ENCODE measurements around the gene CMIP.

Gene CMIP

DNA sequence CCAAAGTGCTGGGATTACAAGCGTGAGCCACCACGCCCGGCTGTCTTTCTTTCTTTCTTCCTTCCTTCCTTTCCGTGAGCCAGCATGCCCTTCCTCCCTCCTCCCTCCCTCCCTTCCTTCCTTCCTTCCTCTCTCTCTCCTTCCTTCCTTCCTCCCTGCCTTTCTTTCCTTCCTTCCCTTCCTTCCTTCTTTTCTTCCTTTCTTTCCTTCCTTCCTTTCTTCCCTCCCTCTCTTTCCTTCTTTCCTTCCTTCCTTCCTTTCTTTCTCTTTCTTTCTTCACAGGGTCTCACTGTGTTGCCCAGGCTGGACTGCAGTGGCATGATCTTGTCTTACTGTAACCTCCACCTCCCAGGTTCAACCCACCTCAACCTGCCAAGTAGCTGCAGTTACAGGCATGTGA, 283.8 kb downstream of the CMIP start:
- TF ChIP-seq TCF12 (IDR thresholded peaks at IDR 0.05; ENCODE audit: low read depth) (no peak), EP300 (IDR thresholded peaks at IDR 0.05; ENCODE audit: borderline replicate concordance) (no peak), EGR1 (IDR thresholded peaks at IDR 0.05) (no peak), YY1 (IDR thresholded peaks at IDR 0.05; ENCODE audit: low read depth) (no peak), CEBPB (IDR thresholded peaks at IDR 0.05) (no peak), NFIC (IDR thresholded peaks at IDR 0.05) (no peak), CREB1 (IDR thresholded peaks at IDR 0.05; ENCODE audit: low read depth) (no peak), TAF1 (IDR thresholded peaks at IDR 0.05; ENCODE audit: low read depth) (no peak), ZBTB7A (IDR thresholded peaks at IDR 0.05; ENCODE audit: low read depth) (no peak), FOXM1 (IDR thresholded peaks at IDR 0.05; ENCODE audit: borderline replicate concordance, low read depth) (no peak), RAD21 (IDR thresholded peaks at IDR 0.05; ENCODE audit: low read depth) (no peak)
- TF ChIP-seq, protein P1, sequence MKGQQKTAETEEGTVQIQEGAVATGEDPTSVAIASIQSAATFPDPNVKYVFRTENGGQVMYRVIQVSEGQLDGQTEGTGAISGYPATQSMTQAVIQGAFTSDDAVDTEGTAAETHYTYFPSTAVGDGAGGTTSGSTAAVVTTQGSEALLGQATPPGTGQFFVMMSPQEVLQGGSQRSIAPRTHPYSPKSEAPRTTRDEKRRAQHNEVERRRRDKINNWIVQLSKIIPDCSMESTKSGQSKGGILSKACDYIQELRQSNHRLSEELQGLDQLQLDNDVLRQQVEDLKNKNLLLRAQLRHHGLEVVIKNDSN (IDR thresholded peaks at IDR 0.05), result no peak
- TF ChIP-seq, protein P2, sequence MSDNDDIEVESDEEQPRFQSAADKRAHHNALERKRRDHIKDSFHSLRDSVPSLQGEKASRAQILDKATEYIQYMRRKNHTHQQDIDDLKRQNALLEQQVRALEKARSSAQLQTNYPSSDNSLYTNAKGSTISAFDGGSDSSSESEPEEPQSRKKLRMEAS (IDR thresholded peaks at IDR 0.05), result no peak

DNA sequence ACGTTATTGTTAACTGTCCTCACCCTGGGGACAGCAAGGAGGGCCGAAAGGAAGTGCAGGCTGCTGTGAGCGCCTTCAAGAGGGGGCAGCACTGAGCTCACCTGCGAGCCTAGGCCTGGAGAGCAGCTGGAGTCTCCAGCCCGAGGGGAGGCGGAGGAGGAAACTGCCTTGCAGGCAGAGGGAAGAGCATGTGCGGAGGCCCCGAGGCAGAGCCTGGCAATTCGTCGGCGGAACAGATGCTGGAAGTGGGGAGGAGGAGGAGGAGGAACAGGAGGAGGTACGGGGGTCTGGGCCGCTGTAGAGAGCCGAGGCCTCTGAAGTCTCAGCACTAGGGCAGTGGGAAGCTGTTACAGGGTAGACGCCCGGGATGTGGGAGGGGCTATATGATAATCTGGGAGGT, 284.8 kb downstream of the CMIP start:
- TF ChIP-seq FOXM1 (IDR thresholded peaks at IDR 0.05; ENCODE audit: borderline replicate concordance, low read depth), result no peak
- no peak for TF ChIP-seq EGR1 (IDR thresholded peaks at IDR 0.05)
- TF ChIP-seq ZBTB7A (IDR thresholded peaks at IDR 0.05; ENCODE audit: low read depth), result no peak
- TF ChIP-seq YY1 (IDR thresholded peaks at IDR 0.05; ENCODE audit: low read depth), result no peak
- no peak for TF ChIP-seq CREB1 (IDR thresholded peaks at IDR 0.05; ENCODE audit: low read depth)
- TF ChIP-seq CEBPB (IDR thresholded peaks at IDR 0.05), result no peak
- TF ChIP-seq NFIC (IDR thresholded peaks at IDR 0.05), result no peak

DNA sequence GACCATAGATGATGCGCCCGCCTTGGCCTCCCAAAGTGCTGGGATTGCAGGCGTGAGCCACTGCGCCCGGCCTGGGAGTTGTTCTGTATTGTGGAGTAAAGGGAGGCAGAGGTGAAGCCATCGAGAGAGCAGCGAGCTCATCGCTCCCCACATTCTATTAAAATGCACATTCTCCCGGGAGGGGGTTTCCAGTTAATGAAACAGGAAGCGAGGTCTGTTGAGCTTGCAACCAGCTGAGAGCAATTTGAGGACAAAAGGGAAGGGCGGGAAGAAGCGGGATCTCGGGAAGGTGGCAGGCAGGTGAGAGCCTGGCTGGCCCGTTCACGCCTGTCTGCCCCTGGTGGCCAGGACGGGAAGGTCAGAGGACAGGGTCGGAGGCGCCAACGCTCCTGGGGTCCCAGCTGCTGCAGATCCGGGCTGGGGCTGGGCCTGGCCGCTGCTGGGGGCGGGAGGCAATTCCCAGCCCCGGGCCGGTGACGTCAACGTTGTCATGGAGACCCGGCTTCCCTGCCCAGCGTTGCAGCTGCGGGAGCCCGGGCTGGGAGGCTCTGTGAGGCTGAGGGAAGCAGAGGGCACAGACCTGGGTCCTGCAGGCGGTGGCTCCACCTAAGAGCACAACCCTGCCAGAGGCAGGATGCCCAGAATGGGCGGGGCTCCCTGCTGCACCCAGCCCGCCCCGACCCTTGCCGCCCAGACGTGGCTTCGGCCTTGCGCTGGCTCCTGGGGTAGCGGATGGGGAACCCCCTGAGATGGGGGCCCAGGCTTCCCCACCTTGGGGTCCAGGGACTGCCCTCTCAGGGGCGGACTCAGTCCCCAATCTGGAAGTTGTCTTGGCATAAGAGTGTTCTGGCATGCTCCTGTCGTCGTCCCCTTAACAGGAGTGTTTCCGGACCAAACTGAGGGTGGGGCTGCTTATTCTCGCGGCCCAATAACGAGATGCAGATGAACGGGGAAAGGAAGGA, 285.8 kb downstream of the CMIP start:
- no peak for TF ChIP-seq CEBPB (IDR thresholded peaks at IDR 0.05)
- TF ChIP-seq, protein P2 (IDR thresholded peaks at IDR 0.05), result peak; percentile 95
- no peak for TF ChIP-seq EGR1 (IDR thresholded peaks at IDR 0.05)
- TF ChIP-seq TCF12 (IDR thresholded peaks at IDR 0.05; ENCODE audit: low read depth), result no peak; the same call in 1 of the 2 replicates
- no peak for TF ChIP-seq YY1 (IDR thresholded peaks at IDR 0.05; ENCODE audit: low read depth)
- TF ChIP-seq CREB1 (IDR thresholded peaks at IDR 0.05; ENCODE audit: low read depth), result 0 out of 2 replicates have a peak, but pooled peaks have one; percentile 36
- no peak; the same call in 1 of the 2 replicates for TF ChIP-seq EP300 (IDR thresholded peaks at IDR 0.05; ENCODE audit: borderline replicate concordance)
- TF ChIP-seq ZBTB7A (IDR thresholded peaks at IDR 0.05; ENCODE audit: low read depth), result peak; percentile 83; the same call in 1 of the 2 replicates
- no peak for TF ChIP-seq TAF1 (IDR thresholded peaks at IDR 0.05; ENCODE audit: low read depth)
- TF ChIP-seq FOXM1 (IDR thresholded peaks at IDR 0.05; ENCODE audit: borderline replicate concordance, low read depth), result no peak
- TF ChIP-seq, protein P3, sequence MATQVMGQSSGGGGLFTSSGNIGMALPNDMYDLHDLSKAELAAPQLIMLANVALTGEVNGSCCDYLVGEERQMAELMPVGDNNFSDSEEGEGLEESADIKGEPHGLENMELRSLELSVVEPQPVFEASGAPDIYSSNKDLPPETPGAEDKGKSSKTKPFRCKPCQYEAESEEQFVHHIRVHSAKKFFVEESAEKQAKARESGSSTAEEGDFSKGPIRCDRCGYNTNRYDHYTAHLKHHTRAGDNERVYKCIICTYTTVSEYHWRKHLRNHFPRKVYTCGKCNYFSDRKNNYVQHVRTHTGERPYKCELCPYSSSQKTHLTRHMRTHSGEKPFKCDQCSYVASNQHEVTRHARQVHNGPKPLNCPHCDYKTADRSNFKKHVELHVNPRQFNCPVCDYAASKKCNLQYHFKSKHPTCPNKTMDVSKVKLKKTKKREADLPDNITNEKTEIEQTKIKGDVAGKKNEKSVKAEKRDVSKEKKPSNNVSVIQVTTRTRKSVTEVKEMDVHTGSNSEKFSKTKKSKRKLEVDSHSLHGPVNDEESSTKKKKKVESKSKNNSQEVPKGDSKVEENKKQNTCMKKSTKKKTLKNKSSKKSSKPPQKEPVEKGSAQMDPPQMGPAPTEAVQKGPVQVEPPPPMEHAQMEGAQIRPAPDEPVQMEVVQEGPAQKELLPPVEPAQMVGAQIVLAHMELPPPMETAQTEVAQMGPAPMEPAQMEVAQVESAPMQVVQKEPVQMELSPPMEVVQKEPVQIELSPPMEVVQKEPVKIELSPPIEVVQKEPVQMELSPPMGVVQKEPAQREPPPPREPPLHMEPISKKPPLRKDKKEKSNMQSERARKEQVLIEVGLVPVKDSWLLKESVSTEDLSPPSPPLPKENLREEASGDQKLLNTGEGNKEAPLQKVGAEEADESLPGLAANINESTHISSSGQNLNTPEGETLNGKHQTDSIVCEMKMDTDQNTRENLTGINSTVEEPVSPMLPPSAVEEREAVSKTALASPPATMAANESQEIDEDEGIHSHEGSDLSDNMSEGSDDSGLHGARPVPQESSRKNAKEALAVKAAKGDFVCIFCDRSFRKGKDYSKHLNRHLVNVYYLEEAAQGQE (IDR thresholded peaks at IDR 0.05; ENCODE audit: low read depth), result no peak
- no peak; the same call in 1 of the 2 replicates for TF ChIP-seq TEAD4 (IDR thresholded peaks at IDR 0.05)
- TF ChIP-seq, protein P1 (IDR thresholded peaks at IDR 0.05), result no peak
- TF ChIP-seq NFIC (IDR thresholded peaks at IDR 0.05), result no peak; the same call in 1 of the 2 replicates
- peak; percentile 36; the same call in 1 of the 2 replicates for TF ChIP-seq RAD21 (IDR thresholded peaks at IDR 0.05; ENCODE audit: low read depth)

DNA sequence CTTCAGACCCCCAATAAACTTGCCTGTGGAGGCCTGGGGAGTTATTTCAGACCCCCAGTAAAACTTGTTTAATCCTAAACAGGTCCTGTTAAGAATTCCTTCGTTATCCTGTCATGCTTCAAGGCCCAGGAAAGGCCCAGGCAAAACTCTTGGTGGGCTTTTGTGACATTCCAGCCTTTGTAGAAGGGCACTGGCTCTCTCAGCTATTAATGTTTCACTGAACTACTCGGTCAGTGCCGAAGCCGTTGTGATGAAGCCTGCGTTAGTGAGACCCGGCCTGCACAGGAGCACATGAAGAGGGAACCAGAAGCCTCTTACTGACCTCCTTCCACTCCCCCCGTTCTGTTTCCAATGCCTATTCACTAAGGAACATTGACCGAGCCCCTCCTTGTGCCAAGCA, 287.0 kb downstream of the CMIP start:
- TF ChIP-seq, protein P1 (IDR thresholded peaks at IDR 0.05), result no peak
- TF ChIP-seq EGR1 (IDR thresholded peaks at IDR 0.05), result no peak
- TF ChIP-seq TAF1 (IDR thresholded peaks at IDR 0.05; ENCODE audit: low read depth), result no peak
- TF ChIP-seq NFIC (IDR thresholded peaks at IDR 0.05), result no peak
- no peak for TF ChIP-seq CREB1 (IDR thresholded peaks at IDR 0.05; ENCODE audit: low read depth)
- TF ChIP-seq, protein P2 (IDR thresholded peaks at IDR 0.05), result no peak
- TF ChIP-seq RAD21 (IDR thresholded peaks at IDR 0.05; ENCODE audit: low read depth), result no peak
- TF ChIP-seq, protein P3 (IDR thresholded peaks at IDR 0.05; ENCODE audit: low read depth), result no peak
- TF ChIP-seq EP300 (IDR thresholded peaks at IDR 0.05; ENCODE audit: borderline replicate concordance), result no peak
